HG03571 (cell line): Measurements from ENCODE around the gene PRKAR1B.

Experiments
- ATAC-seq: cut with Tn5 transposase; IDR thresholded peaks from one replicate; pipeline ENCODE4 v1.9.1; 2021; ENCODE audit not compliant: unreplicated experiment

Gene PRKAR1B

DNA sequence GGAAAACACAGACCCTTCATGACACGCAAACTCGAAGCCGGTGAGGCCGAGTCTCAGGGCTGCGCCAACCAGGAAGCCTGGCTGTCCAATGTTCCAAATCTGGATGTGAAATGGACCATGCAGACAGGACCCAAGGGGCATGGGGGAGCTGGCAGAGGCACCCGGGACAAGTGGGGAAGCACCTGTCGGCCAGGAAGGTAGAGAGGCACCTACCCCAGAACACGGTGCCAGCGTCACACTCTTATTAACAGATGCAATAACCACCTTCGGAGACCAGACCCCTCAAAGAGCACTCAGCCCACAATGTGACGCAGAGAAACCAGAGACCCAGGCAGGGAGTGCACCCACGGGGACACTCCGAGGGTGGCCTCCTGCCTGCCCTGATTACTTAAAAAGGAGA is 119.1 kb downstream of the PRKAR1B start:
- ATAC-seq = no peak

DNA sequence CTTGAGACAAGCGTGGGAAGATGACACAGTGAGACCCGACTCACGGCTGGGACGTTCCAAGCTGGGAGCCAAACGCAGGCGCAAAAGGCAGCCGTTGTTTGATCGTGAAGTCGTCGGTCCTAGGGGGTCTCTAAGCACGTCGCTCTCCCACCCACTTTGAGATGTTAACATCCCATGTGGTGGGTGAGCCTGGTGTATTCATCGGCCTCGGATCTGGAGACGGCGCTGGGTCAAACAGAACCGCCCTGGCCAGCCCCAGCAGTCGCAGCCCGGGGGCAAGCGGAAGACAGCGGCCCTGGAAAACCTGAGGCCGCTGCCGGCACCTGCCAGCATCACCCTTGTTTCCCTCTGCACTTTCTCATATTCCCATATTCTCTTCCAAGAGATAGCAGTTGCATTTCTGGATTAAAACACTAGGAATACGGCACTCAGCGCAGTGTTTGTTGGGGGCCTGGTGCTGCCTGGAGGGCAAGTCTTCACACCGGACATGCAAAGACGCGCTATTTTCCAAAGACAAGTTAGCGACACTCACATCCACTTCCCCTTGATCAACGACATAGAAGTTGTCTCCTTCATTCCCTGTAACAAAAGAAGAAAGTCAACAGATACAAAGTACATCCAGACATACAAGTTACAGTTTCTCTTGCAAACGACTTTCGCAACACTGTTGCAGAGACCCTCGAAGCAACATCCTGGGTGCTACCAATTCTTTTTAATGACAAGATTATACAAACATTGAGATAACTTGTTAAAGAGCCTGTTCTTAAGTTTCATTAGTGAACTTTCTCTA is 121.2 kb downstream of the PRKAR1B start:
- no peak for ATAC-seq

DNA sequence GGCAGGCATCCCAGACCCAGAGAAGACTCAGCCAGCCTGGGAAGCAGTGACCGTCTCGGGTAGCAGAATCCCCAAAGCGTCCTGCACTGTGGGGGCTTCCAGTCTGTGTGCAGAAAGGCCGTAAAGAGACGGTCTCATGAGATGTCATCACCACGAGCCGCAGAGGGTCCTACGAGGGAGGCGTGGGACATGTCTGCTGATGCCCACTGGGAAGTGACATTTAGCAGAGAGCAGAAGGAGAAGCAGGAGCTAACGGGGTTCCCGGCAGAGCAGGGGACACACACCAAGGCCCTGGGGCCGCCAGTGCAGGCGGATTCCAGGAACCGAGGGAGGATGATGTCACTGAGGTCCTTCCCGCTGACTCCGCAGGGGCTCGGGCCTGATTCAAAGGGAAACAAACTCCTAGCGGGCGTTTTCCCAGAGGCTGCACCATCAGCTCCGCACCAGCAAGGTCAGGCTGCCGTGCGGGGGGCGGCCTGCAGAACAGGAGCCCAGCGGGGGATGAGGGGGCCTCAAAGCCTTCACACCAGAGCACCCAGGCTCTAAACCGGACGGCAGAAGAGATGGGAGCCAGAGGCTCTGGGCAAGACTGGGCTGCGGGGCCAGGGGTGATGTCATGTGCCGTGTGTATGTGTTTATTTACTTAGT is 122.1 kb downstream of the PRKAR1B start:
- no peak for ATAC-seq

DNA sequence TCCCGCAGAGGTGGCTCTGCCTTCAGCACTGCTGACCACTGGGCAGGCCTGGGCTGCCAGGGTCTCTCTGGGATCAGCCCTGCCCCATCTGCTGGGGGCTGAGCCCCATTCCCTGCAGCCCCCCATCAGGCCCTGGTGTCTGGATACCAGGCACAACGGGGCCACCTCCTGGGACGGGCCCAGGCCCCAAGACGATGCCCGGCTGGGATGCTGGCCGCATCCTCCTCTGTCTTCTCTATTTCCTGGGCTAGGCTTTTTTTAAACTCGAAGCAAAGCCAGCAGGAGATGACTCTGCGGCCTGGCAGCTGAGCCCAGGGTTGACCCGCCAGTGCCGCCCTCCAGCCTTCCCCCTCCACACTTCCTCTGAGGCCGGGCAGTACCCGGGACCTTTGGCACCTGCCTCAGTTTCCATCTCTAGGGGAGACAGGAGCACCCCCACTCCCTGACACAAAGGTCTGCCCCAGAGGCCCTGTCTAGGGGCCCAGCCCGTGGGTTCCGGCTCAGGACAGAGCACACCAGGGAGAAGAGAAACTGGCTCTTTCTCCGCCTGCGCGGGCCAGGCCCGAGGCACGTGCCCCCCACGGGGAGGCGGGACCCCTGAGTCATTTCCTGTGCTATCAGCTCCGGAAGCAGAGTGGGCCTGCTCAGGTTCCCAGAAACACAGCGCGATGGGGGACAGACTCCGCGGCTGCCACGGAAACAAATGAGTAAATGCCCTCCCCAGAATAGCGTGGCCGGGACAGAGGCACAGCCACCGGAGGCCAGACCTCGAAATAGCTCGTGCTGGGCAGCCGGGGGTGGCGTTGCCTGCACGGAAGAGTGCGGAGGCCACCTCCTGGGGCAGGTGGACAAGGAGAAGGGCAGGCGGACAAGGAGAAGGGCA is 122.8 kb downstream of the PRKAR1B start:
- peak; percentile 69 for ATAC-seq

DNA sequence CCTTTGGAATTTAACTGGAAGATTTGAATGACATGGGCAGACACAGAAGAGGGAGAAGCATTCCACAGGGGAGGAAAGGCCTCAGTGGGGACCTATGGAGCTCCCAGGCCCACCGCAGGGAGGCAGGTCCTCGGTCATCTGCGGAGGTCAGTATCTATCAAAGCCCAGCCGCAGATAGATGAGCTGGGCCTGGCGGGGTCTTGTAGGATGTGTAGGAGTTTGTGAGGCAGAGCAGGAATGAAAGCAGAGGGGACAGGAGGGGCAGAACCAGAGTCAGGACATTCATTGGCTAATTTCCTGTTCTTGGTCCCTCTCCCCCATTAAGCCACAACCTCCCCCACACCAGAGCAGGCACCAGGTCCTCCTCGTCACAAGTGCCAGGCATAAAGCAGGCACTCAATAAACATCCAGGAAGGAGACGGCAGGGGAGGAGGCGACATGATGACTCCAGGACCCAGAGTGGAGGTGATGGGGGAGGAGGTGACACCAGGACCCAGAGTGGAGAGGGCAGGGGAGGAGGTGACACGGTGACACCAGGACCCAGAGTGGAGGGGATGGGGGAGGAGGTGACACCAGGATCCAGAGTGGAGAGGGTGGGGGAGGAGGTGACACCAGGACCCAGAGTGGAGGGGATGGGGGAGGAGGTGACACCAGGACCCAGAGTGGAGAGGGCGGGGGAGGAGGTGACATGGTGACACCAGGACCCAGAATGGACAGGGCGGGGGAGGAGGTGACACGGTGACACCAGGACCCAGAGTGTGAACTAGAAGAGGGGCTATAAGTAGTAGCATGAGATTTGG is 123.7 kb downstream of the PRKAR1B start:
- no peak for ATAC-seq

DNA sequence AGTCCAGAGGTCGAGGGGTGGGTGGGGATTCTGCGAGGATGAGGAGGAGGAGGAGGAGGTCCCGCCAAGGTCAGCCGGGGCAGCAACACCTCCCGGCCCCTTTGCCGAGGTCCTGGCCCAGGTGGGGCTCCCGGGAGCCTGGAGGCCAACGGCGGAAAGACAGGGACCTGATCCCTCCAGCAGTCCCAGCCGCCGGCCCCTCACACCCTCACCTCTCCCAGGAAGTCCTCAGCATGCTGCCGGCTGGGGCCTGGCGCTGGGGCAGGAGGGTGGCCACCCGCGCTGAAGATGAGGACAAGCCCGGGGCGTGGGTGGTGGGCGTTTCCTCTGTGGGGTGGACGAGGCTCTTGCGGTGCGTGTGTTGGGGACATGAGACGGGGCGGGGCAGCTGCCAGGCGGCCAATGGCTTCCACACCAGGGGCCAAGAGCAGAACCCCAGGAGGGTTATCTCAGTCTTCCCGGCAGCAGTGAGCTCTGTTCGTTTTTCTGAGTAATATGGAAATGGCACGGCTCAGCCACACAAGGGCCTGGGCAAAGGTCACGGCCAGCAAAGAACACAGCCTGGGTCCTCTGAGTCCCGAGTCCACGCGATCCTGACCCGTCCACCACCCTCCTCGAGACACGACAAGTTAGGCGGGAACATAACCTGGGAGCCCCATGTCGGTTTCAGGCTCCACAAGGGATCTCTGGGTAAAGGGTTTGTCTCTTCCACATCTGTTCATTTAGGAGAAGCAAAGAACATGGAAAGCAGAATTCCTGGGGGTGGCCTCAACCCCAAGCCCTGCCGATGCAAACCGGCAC is 124.5 kb downstream of the PRKAR1B start:
- no peak for ATAC-seq

DNA sequence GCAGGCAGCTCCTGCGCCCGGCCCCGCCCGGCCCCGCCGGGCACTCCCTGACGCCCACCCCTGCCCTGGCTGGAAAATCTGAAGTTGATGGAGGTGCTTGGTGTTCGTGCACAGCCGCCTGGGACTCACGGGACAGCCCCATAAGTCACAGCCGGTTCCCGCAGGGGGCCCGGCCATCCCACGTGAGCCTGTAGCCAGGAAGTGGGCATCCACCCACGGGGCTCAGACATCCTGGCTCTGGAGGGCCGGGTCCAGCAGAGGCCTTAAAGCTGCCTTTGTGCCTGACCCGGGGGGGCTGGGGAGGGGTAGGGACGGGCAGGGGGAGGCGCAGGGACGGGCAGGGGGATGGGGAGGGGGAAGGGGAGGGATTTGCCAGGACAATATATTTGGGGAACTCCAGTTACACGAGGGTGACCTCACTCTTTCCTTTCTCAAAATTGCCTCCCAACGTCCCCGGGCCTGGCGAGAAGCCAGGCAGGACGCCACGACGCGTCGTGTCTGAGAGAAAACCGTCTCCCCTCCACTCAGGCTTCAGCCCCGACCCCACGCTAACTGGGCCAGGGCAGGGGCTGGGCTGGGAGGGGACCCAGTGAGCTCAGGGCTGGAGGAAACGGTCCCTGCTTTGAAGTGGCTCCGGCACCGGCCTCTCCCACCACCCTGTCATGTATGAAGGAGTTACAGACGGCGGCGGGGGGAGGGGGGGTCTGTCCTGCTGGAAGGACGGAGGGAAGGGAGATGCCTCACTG is 125.3 kb downstream of the PRKAR1B start:
- peak; percentile 49 for ATAC-seq

DNA sequence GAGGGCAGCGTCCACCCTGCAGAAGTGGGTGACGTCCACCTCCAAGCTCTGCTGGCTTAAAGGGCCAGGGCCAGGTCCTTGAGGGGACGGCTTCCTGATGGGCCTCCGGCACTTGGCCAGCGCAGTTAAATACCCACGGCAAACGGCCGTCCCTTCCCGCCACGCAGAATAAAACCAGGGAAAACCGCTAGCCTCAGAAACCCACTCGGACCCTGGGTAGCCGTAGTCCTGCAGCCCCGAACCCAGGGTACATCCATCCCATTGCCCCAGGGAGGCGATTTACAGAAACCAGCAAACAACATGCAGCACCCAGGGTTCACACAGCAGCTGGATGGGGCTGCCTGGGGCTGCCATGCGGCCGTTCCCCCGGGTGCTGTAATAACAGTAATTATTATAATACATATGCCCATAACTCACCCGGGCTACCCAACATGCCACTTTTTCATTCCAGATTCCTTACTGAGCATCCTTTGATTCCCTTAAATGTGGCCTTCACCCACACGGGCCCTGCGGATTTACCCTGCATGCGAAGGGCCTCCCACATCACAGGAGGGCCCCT is 126.0 kb downstream of the PRKAR1B start:
- no peak for ATAC-seq

DNA sequence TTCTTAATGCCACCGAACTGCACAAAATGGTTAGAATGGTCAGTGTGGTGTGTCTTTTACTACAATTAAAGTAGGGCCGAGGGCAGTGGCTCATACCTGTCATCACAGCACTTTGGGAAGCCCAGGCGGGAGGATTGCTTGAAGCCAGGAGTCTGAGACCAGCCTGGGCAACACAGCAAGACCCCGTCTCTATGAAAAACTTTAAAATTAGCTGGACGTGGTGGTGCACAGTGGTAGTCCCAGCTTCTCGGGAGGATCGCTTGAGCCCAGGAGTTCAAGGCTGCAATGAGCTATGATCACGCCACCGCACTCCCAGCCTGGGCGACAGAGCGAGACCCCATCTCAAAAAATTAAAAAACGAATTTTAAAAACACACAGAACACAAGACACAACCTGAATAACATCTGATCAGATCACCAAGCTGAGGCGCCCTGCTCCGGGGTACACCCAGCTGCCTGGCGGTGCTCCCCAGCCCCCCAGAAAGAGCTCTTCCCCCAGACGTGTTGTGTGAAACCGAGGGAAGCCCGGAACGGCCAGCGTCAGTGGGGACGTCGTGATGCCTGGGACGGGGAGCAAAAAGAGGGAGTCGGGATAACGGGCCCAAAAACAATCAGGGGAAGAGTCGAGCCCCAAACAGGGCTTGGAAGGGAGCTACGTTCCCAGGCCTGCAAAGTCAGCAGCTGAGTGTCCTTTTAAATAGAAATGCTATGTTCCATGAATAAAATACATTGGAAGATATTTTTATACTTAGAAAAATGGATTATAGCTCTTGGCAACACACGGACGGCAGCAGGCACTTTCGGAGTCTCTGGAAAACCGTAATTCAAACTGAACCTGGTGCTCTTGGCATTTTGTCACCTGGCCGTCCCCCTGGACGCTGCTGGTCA is 126.7 kb downstream of the PRKAR1B start:
- ATAC-seq = no peak

DNA sequence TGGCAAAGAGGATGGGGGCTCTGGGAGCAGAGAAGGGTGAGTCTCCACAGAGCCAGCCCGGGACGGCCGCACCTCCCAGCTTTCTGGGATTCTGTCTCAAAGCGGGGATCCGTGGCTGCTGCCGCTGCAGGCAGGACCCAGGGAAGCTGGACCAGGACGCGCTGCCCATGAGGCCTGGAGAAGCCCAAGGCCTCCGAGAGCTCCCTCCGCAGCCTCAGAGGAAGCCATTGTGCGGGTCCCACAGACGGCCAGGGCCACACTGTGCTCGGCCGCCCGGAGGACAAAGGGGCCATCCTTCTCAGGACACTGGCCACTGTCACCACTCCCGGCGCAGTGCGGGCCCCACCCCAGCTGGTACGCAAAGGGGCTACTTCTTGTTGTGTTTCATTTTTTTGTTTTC is 128.2 kb downstream of the PRKAR1B start:
- no peak for ATAC-seq

DNA sequence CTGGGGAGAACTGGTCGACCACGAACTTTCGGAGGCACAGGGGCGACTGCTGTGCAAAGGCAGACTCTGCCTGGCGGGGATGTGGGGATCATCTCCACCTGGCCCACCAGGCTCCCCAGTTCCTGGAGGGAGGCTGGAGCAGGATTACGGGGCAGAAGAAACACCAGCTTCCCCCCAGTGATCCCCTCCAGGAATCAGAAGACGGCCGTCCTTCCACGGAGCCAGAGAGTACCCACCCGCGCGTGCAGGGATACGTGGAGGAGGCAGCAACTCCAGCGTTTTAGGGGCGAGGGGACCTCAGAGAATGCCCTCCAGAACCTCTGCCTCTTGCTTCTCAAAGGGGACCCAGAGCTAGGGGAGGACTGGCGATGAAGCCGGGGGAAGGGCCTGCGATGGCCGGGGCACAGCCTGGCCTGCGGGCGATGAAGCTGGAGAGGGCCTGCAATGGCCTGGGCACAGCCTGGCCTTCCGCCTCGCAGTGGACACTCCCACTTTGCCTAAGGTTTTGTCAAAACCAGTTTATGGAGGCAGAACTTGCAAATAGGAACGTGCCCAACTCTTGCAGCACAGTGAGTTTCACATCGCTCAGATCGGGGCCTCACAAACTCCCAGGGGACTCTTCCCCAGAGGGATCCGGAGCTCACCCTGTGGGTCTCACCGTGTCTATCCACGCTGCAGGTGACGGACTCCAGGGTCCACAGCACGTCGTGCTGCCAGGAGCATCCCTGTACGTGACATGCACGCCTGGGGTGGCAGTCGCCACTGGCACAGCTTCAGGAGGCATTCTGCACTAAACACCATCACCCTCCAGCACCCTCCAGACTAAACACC is 129.5 kb downstream of the PRKAR1B start:
- no peak for ATAC-seq

DNA sequence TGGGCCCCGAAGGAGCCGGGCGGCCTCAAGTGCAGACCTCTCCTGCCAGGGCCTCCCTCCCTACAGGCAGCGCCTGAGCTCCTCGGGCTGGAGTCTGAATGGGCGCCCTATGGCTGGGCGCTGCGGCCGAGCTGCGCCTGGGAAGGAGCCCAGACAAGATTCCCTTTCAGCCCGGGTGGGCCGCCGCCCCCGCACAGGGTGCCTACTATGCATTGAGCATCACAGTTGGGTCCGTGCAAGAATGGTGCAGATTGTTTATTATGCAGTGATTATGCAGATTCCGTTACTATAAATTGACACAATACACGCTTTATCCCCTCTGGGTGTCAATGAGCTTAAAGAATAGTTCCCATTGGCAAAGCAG is 130.3 kb downstream of the PRKAR1B start:
- ATAC-seq = no peak

DNA sequence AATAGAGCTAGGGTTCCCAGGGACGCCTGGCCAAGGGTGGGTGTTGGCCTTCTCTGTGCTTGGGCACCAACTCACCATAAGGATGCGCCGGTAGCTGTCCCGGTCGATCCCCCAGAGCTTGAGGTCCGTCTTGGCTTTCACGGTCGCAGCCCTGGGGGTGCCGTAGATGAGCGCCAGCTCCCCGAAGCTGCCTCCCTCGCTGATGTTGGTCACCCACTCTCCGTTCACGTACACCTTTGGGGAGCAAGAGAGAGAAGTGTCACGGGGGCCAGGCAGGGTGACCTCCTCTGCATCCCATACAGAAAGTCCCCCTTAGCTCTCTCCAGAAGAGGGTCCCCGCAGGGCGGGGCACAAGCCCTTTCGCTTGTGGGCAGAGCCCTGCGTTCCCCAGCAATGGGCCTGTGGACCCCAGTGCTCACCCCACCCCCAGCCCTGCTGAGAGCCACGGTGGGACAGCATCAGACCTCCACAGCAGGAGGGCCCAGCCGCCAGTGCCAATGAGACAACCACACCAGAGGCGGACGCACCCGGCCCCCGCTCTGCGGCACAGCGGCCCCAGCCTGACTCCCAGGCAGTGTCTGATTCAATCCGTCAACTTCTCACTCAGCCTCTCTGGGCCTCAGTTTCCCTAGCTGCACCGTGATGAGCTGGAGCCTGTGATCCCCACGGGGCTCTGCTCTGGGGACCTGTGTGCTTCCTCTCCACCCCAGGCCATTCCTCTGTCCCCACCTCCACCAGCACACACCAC is 130.8 kb downstream of the PRKAR1B start:
- ATAC-seq = no peak

DNA sequence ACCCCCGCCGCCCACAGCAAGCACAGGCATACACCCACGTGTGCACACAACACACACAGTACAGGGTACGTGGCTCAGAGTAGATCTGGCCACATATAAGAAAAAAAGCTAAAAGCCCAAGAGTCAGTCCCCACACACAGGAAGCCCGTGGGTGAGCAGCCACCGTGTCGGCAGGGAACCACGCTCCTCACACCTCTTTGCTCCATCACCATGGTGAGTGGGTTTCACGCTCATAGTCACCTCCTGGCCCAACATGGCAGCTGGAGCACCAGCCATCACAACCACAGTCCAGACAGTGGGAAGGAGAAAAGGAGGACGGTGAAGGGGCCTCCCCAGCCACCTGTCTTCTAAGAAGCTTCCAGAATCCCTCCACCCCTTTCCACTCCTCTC is 131.5 kb downstream of the PRKAR1B start:
- ATAC-seq = no peak

DNA sequence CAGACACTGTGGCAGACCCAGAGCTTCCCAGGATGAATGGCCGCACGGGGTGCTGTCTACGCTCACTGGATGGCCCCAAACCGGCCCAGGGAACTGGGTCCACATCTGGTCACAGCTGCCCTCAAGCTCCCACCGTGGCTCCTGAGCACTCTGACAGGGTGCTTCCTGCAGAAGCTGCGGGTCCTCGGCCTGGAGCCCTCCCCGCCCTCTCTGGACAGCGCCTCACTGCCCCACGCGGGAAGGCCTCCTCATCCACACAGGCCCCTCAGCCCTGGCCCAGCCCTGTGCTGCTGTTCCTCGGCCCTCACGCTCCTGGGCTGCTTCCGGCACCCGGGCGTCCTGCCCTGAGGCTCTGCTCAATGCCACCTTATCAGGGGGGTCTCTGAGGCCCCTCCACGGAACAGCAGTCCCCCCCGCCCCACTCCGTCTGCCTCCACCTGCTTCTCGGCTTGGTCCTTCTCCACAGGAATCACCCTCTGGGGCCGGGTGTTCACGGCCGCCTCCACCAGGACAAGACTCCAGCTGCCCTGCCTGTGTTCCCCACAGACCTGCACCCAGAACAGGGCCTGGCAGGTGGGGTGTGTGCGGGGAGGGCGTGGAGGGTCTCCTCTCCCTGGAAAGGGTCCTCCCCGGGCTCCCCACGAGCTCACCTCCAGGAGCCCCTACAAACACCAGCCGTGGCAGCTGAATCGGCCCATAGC is 132.0 kb downstream of the PRKAR1B start:
- ATAC-seq = no peak
